GM12878 (cell line): ENCODE measurements around the gene KCNK5. TPM values are rescaled to one million over a fixed set of nuclear protein-coding genes. Genes with fewer than 3 reads are reported as not detected.

Experiments
- ATAC-seq: fragments of 200-7000 bp; cut with Tn5 transposase; 3 replicates; pipeline ENCODE4 v1.9.1; 2020; ENCODE audit warnings: mild to moderate bottlenecking, moderate library complexity
- BruUV-seq: library from RNA; stranded (reverse); fragments of 400-500 nt; replicated peaks from 2 replicates; lab custom pipeline; 2021; lab: Mats Ljungman, UMichigan
- CTCF ChIA-PET: fragments of 300-600 bp; sonication (Branson Sonifier 250); formaldehyde crosslinking; extraction: SDS; loops from one replicate; lab custom pipeline; 2021; ENCODE audit warnings: inconsistent platforms; lab: Yijun Ruan, JAX
- POLR2A ChIA-PET: fragments of 350-600 bp; formaldehyde crosslinking; extraction: SDS; loops from one replicate; lab custom pipeline; 2021; ENCODE audit warnings: inconsistent platforms; lab: Charles Lee
- RAD21 ChIA-PET: fragments of 300-600 bp; sonication (Branson Sonifier 250); formaldehyde crosslinking; loops from one replicate; lab custom pipeline; 2023; ENCODE audit warnings: antibody characterized with exemption; ENCODE audit not compliant: unreplicated experiment; lab: Charles Lee
- SMC1A ChIA-PET: fragments of 300-600 bp; sonication (Branson Sonifier 250); formaldehyde crosslinking; loops from one replicate; lab custom pipeline; 2023; ENCODE audit not compliant: unreplicated experiment, uncharacterized antibody; lab: Charles Lee
- DNase-seq: peaks from one replicate; pipeline ENCODE4 v3.0.0-alpha.2; 2011; ENCODE audit warnings: low read depth, low spot score
- FAIRE-seq: peaks from 3 replicates; lab custom pipeline; 2011; peaks lifted over from hg19 to GRCh38; lab: Jason Lieb, UNC
- H2AFZ ChIP-seq: 2 replicates; pipeline ENCODE4 v1.6.0; 2011; ENCODE audit warnings: low read depth, low read length, control low read depth; ENCODE audit not compliant: control insufficient read depth
- H3K27ac ChIP-seq: 2 replicates; pipeline ENCODE4 v1.5.1; 2011; ENCODE audit warnings: control low read depth; ENCODE audit not compliant: control insufficient read depth, insufficient read depth
- H3K27me3 ChIP-seq, 2 experiments: replicated peaks in 1 of 2; 2 replicates each; pipeline versions ENCODE4 v1.6.0 to v1.6.1; 2011; ENCODE audit warnings: low read length in 1 of 2; ENCODE audit not compliant: control insufficient read depth in 2 of 2, insufficient read depth in 2 of 2
- H3K36me3 ChIP-seq, 2 experiments: 2 replicates each; pipeline ENCODE4 v1.5.1; 2011; ENCODE audit warnings: low read length in 1 of 2; ENCODE audit not compliant: control insufficient read depth in 2 of 2, insufficient read depth in 2 of 2
- H3K4me1 ChIP-seq: 2 replicates; pipeline ENCODE4 v1.6.1; 2011; ENCODE audit warnings: mild to moderate bottlenecking, low read length, moderate library complexity, mixed read lengths; ENCODE audit not compliant: control insufficient read depth, insufficient read depth
- H3K4me2 ChIP-seq: 2 replicates; pipeline ENCODE4 v1.6.0; 2011; ENCODE audit warnings: control low read depth; ENCODE audit not compliant: control insufficient read depth, insufficient read depth
- H3K4me3 ChIP-seq: fragments of 200-600 bp; sonication (generic); 2 replicates; pipeline ENCODE4 v1.5.1; 2016
- H3K79me2 ChIP-seq: 2 replicates; pipeline ENCODE4 v1.6.0; 2011; ENCODE audit warnings: low read length; ENCODE audit not compliant: control insufficient read depth, insufficient read depth
- H3K9ac ChIP-seq: 2 replicates; pipeline ENCODE4 v1.8.0; 2011; ENCODE audit warnings: low read length, control low read depth, mixed read lengths; ENCODE audit not compliant: control insufficient read depth, insufficient read depth
- H3K9me3 ChIP-seq: replicated peaks from 3 replicates; pipeline ENCODE4 v1.5.1; 2011; ENCODE audit warnings: mild to moderate bottlenecking, low read length; ENCODE audit not compliant: control insufficient read depth, insufficient read depth
- H4K20me1 ChIP-seq: 2 replicates; pipeline ENCODE4 v1.6.0; 2011; ENCODE audit not compliant: control insufficient read depth, insufficient read depth
- BACH1 ChIP-seq: fragments of 450-650 bp; IDR thresholded peaks from 2 replicates; pipeline ENCODE4 v1.6.1; 2017; ENCODE audit warnings: mild to moderate bottlenecking, borderline replicate concordance
- CTCF ChIP-seq, 3 experiments: IDR thresholded peaks in 2 of 3; conservative IDR thresholded peaks in 1 of 3; 2 replicates each; pipeline ENCODE4 v1.5.1; 2011; ENCODE audit warnings: low read depth in 3 of 3, low read length in 3 of 3, mild to moderate bottlenecking in 3 of 3, control low read depth in 2 of 3, moderate library complexity in 2 of 3, inconsistent platforms in 1 of 3, mixed read lengths in 1 of 3; ENCODE audit not compliant: control insufficient read depth in 2 of 3, insufficient read depth in 1 of 3; ENCODE audit errors: extremely low read depth in 1 of 3
- DPF2 ChIP-seq: fragments of 450-650 bp; IDR thresholded peaks from 2 replicates; pipeline ENCODE4 v1.6.1; 2017; ENCODE audit warnings: mild to moderate bottlenecking
- FOXK2 ChIP-seq: fragments of 450-650 bp; IDR thresholded peaks from 2 replicates; pipeline ENCODE4 v1.6.1; 2017; ENCODE audit warnings: mild to moderate bottlenecking, moderate library complexity
- FOXM1 ChIP-seq: IDR thresholded peaks from 2 replicates; pipeline ENCODE4 v1.6.1; 2012; ENCODE audit warnings: low read depth, mild to moderate bottlenecking, inconsistent platforms, low read length, moderate library complexity
- MEF2B ChIP-seq: fragments of 450-650 bp; IDR thresholded peaks from 2 replicates; pipeline ENCODE4 v1.6.1; 2018; ENCODE audit warnings: mild to moderate bottlenecking, moderate library complexity; ENCODE audit not compliant: partially characterized antibody, poor library complexity, severe bottlenecking
- MLLT1 ChIP-seq: fragments of 450-650 bp; IDR thresholded peaks from 2 replicates; pipeline ENCODE4 v1.6.1; 2016; ENCODE audit warnings: mild to moderate bottlenecking
- NFYA ChIP-seq: IDR thresholded peaks from 2 replicates; pipeline ENCODE4 v1.6.1; 2011; ENCODE audit warnings: low read depth, mild to moderate bottlenecking, low read length, improper control_type of control experiment, borderline replicate concordance
- RBBP5 ChIP-seq: fragments of 200-600 bp; sonication (generic); conservative IDR thresholded peaks from 2 replicates; pipeline ENCODE4 v1.6.1; 2016
- RELB ChIP-seq: fragments of 450-650 bp; IDR thresholded peaks from 2 replicates; pipeline ENCODE4 v1.6.1; 2017; ENCODE audit warnings: low read depth, mild to moderate bottlenecking, moderate library complexity
- TCF3 ChIP-seq: IDR thresholded peaks from 2 replicates; pipeline ENCODE4 v1.6.1; 2012; ENCODE audit warnings: low read depth, mild to moderate bottlenecking, low read length, borderline replicate concordance; ENCODE audit not compliant: insufficient read depth
- ZNF384 ChIP-seq: IDR thresholded peaks from 2 replicates; pipeline ENCODE4 v1.6.1; 2012; ENCODE audit warnings: low read depth, mild to moderate bottlenecking, low read length, improper control_type of control experiment, borderline replicate concordance
- ZSCAN29 ChIP-seq: fragments of 450-650 bp; IDR thresholded peaks from 2 replicates; pipeline ENCODE4 v1.6.1; 2017; ENCODE audit warnings: mild to moderate bottlenecking, moderate library complexity
- WGBS: methylation state at CpG from one replicate; pipeline ENCODE4 v1.1.6; 2016; ENCODE audit warnings: low lambda C conversion rate; ENCODE audit not compliant: insufficient replicate concordance, insufficient coverage; ENCODE audit errors: missing lambda C conversion rate; 5-methylcytosine and 5-hydroxymethylcytosine counted together
- in situ Hi-C: fragments of 300-500 bp; cut with MboI; formaldehyde crosslinking; loops from 9 replicates; pipeline ENCODE4 v1.14.3; 2018; ENCODE audit warnings: mixed read lengths
- intact Hi-C: fragments of 100-400 bp; cut with micrococcal nuclease; formaldehyde crosslinking; loops from one replicate; pipeline ENCODE4 v1.14.2; 2022; ENCODE audit not compliant: unreplicated experiment
- polyA plus RNA-seq, 11 experiments: library from polyadenylated mRNA; depleted of rRNA in 4 of 11; unstranded in 6 of 11; stranded (reverse) in 5 of 11; fragments of >200 nt; fragmentation: Nextera tagmentation in 4 of 11; fragmentation: Illumina TruSeq in 1 of 11; extraction: Ambion mirVana in 4 of 11; extraction: Trizol in 1 of 11; gene quantifications; 1 replicate in 1 of 11; 2 replicates in 10 of 11; pipeline versions ENCODE4 v1.2.1 to v1.2.3, GENCODE V29; 2011 to 2016; ENCODE audit warnings: inconsistent platforms in 2 of 11, missing spikeins in 2 of 11, low read depth in 1 of 11
- total RNA-seq, 4 experiments: library from RNA; depleted of rRNA in 3 of 4; stranded (reverse); fragments of >200 nt in 3 of 4; fragmentation: Illumina TruSeq in 1 of 4; extraction: Trizol in 1 of 4; gene quantifications; 2 replicates each; pipeline versions ENCODE4 v1.2.1 to v1.2.3, GENCODE V29; 2013 to 2021

Gene KCNK5
- total and polyA plus RNA-seq, 10 of the 15 experiments (the other 5 are each of a cell fraction or from before 2014, with no cell fraction given), result 0.11 to 4.2 (median 2.1) TPM

GRCh38 chr6:39247667-39248194, 18.5 kb upstream of the KCNK5 start:
- ChIA-PET CTCF (interaction anchor here (1.1 to 1.5 kb wide), 2 partner anchors 12 to 55 kb away, joined by 3 read pairs; no protein-coding TSS in a partner anchor), POLR2A (no interaction called here), SMC1A (no interaction called here), RAD21 (no interaction called here)
- intact Hi-C loops (no loop called here), in situ Hi-C loops (no loop called here)
- ATAC-seq (no peak), FAIRE-seq (no peak), DNase-seq (no peak)
- H3K4me1 ChIP-seq, result no peaks in the 10 kb centered on the region
- H4K20me1 ChIP-seq, result no peaks in the 10 kb centered on the region
- no peak overlapping the region for H3K9ac ChIP-seq
- no peaks in the 10 kb centered on the region for H3K9me3 ChIP-seq
- BruUV-seq, result no TSS peak
- 62% methylated on average over 5 of the region's 5 CpGs for WGBS
- H3K36me3 ChIP-seq, result no peaks in the 10 kb centered on the region
- no peak overlapping the region for H3K4me3 ChIP-seq
- H2AFZ ChIP-seq, result no peak overlapping the region
- H3K4me2 ChIP-seq, result no peak overlapping the region
- no peak for TF ChIP-seq RELB
- no peak for TF ChIP-seq FOXM1
- TF ChIP-seq ZNF384, result no peak
- TF ChIP-seq TCF3, result no peak
- TF ChIP-seq RBBP5, result no peak
- TF ChIP-seq MLLT1, result no peak
- no peak for TF ChIP-seq BACH1
- no peak for TF ChIP-seq DPF2
- TF ChIP-seq NFYA, result no peak
- TF ChIP-seq CTCF (IDR thresholded peaks at IDR 0.05 in 2 of 3, conservative IDR thresholded peaks at IDR 0.05 in 1 of 3; ENCODE audit: control insufficient read depth in 2 of 3, extremely low read depth in 1 of 3, insufficient read depth in 1 of 3, low read depth in 3 of 3, low read length in 3 of 3), result no peak
- TF ChIP-seq ZSCAN29, result no peak
- no peak for TF ChIP-seq MEF2B
- TF ChIP-seq FOXK2, result no peak
- no peak overlapping the region for H3K27ac ChIP-seq
- H3K27me3 ChIP-seq, result no peaks in the 10 kb centered on the region; a peak in 2 of 4 replicates
- no peaks in the 10 kb centered on the region for H3K79me2 ChIP-seq
